CD8-positive, alpha-beta memory T cell (primary cell): Measurements from ENCODE around the gene SUFU. TPM values are rescaled to one million over a fixed set of nuclear protein-coding genes. Genes with fewer than 3 reads are reported as not detected.
A peak's percentile ranks its signal among the peaks of the same experiment; 100 is the strongest.

Source experiments
- CTCF ChIA-PET: fragments of 350-600 bp; sonication (Branson Sonifier 250); formaldehyde crosslinking; loops from one replicate; lab custom pipeline; 2021; ENCODE audit warnings: antibody characterized with exemption; lab: Charles Lee
- POLR2A ChIA-PET: fragments of 350-600 bp; sonication (Branson Sonifier 250); formaldehyde crosslinking; loops from one replicate; lab custom pipeline; 2021; ENCODE audit warnings: antibody characterized with exemption; lab: Charles Lee
- DNase-seq, 5 donors: peaks; one replicate each; pipeline versions ENCODE4 v3.0.0 to v3.0.0-alpha.2; 2020 to 2022; ENCODE audit warnings: mixed read lengths in 1 of 5
- H3K27ac ChIP-seq: one replicate; pipeline ENCODE4 v1.7.0; 2013; ENCODE audit warnings: low read depth, mild to moderate bottlenecking, low read length, moderate library complexity
- H3K27me3 ChIP-seq: 2 replicates; pipeline ENCODE4 v1.7.0; 2013; ENCODE audit warnings: low read length, mild to moderate bottlenecking; ENCODE audit not compliant: insufficient read depth, poor library complexity, severe bottlenecking
- H3K36me3 ChIP-seq: 2 replicates; pipeline ENCODE4 v1.7.0; 2013; ENCODE audit warnings: mild to moderate bottlenecking, low read length, moderate library complexity; ENCODE audit not compliant: insufficient read depth
- H3K4me1 ChIP-seq: 2 replicates; pipeline ENCODE4 v1.7.0; 2013; ENCODE audit warnings: mild to moderate bottlenecking, low read length, moderate library complexity; ENCODE audit not compliant: insufficient read depth
- H3K4me3 ChIP-seq: 2 replicates; pipeline ENCODE4 v1.7.0; 2013; ENCODE audit warnings: mild to moderate bottlenecking, low read length
- H3K9me3 ChIP-seq: 2 replicates; pipeline ENCODE4 v1.7.0; 2013; ENCODE audit warnings: mild to moderate bottlenecking, low read length
- H3K27ac Mint-ChIP-seq, 8 donors: one replicate each; pipeline ENCODE4 v1.8.0; 2020 to 2021; ENCODE audit warnings: mixed read lengths in 8 of 8, mild to moderate bottlenecking in 6 of 8, inconsistent platforms in 3 of 8, moderate library complexity in 3 of 8
- H3K27me3 Mint-ChIP-seq, 2 donors: one replicate each; pipeline ENCODE4 v1.8.0; 2020 to 2021; ENCODE audit warnings: mixed read lengths in 2 of 2, mild to moderate bottlenecking in 1 of 2, moderate library complexity in 1 of 2
- H3K36me3 Mint-ChIP-seq, 3 donors: one replicate each; pipeline ENCODE4 v1.8.0; 2020 to 2021; ENCODE audit warnings: mixed read lengths in 3 of 3, inconsistent platforms in 1 of 3, mild to moderate bottlenecking in 1 of 3
- H3K4me1 Mint-ChIP-seq, 3 donors: one replicate each; pipeline ENCODE4 v1.8.0; 2020 to 2021; ENCODE audit warnings: mixed read lengths in 3 of 3, inconsistent platforms in 1 of 3, mild to moderate bottlenecking in 1 of 3
- H3K4me3 Mint-ChIP-seq, 7 donors: one replicate each; pipeline ENCODE4 v1.8.0; 2020 to 2021; ENCODE audit warnings: mixed read lengths in 7 of 7, mild to moderate bottlenecking in 6 of 7, moderate library complexity in 4 of 7, inconsistent platforms in 2 of 7
- H3K9me3 Mint-ChIP-seq, 5 donors: one replicate each; pipeline ENCODE4 v1.8.0; 2020 to 2022; ENCODE audit warnings: mixed read lengths in 5 of 5, mild to moderate bottlenecking in 3 of 5, moderate library complexity in 2 of 5, inconsistent platforms in 1 of 5
- polyA plus RNA-seq: library from polyadenylated mRNA; unstranded; fragments of 300-500 nt; fragmentation: Illumina TruSeq; gene quantifications from one replicate; pipeline ENCODE4 v1.2.3, GENCODE V29; 2021
- total RNA-seq, 2 experiments: library from RNA; stranded (reverse); gene quantifications; one replicate each; pipeline ENCODE4 v1.2.3, GENCODE V29; 2021

Gene SUFU
- total and polyA plus RNA-seq, 3 experiments from 2014 or later: 7.5 to 8.3 (median 8.3) TPM

- ChIA-PET CTCF (interaction anchor here (0.7 to 3.7 kb wide), 11 partner anchors 15 to 476 kb away, joined by 3 to 43 read pairs (median 4); partner anchors contain the start of genes ARL3 and SFXN2), POLR2A (interaction anchor here (0.5 to 4.1 kb wide), 10 partner anchors 9 to 1249 kb away, joined by 3 to 62 read pairs (median 6); partner anchors contain the start of genes ARL3, SFXN2 and WBP1L)
- no peaks in the 10 kb centered on the region for H3K27me3 ChIP-seq
- peak; percentile 60 to 89 (median 69) for DNase-seq
- H3K4me1 ChIP-seq: peaks cover 46% of the 10 kb centered on the region
- H3K4me3 ChIP-seq: peak overlapping the region; percentile 94
- Mint-ChIP-seq H3K36me3 (peaks cover 0 to 28% (median 4%) of the 10 kb centered on the region in 3 donors), H3K4me1 (peaks cover 50 to 57% (median 51%) of the 10 kb centered on the region in 3 donors), H3K9me3 (no peaks in the 10 kb centered on the region), H3K4me3 (peak overlapping the region; percentile 91 to 100 (median 96)), H3K27me3 (peaks cover 0 to 2% of the 10 kb centered on the region in 2 donors), H3K27ac (peak overlapping the region; percentile 87 to 99 (median 95))
- H3K27ac ChIP-seq: peak overlapping the region; percentile 86
- H3K9me3 ChIP-seq: no peaks in the 10 kb centered on the region
- H3K36me3 ChIP-seq: no peaks in the 10 kb centered on the region
Observed at GRCh38 chr10:102645741-102646609, 142.2 kb downstream of the SUFU start.

- peaks cover 55% of the 10 kb centered on the region for H3K4me1 ChIP-seq
Observed at GRCh38 chr10:102646610-102647442, 143.1 kb downstream of the SUFU start.

GRCh38 chr10:102647443-102648268 lies 143.9 kb downstream of the SUFU start:
- no peak overlapping the region for H3K27ac ChIP-seq

More at GRCh38 chr10:102646610-102647442, 143.1 kb downstream of the SUFU start:
- no peaks in the 10 kb centered on the region for H3K27me3 ChIP-seq
- CTCF ChIA-PET: interaction anchor here (1.0 to 3.7 kb wide), 6 partner anchors 19 to 477 kb away, joined by 3 to 43 read pairs (median 14); partner anchors contain the start of genes ARL3 and SFXN2
- Mint-ChIP-seq H3K4me3 (peak overlapping the region; percentile 91 to 100 (median 96)), H3K9me3 (no peaks in the 10 kb centered on the region), H3K4me1 (peaks cover 53 to 60% (median 54%) of the 10 kb centered on the region in 3 donors), H3K27me3 (peaks cover 0 to 2% of the 10 kb centered on the region in 2 donors), H3K36me3 (peaks cover 0 to 28% (median 4%) of the 10 kb centered on the region in 3 donors), H3K27ac (peak overlapping the region; percentile 87 to 99 (median 95))
- H3K36me3 ChIP-seq: no peaks in the 10 kb centered on the region
- DNase-seq: peak in 3 of 5 donors; percentile 33 to 66 (median 60)
- peak overlapping the region; percentile 94 for H3K4me3 ChIP-seq
- peak overlapping the region; percentile 86 for H3K27ac ChIP-seq
- POLR2A ChIA-PET: interaction anchor here (0.5 to 4.1 kb wide), 9 partner anchors 9 to 1248 kb away, joined by 3 to 62 read pairs (median 4); partner anchors contain the start of genes ARL3, SFXN2 and WBP1L
- no peaks in the 10 kb centered on the region for H3K9me3 ChIP-seq

GRCh38 chr10:102648269-102648888 lies 144.6 kb downstream of the SUFU start:
- Mint-ChIP-seq H3K36me3 (peaks cover 0 to 35% (median 4%) of the 10 kb centered on the region in 3 donors), H3K27me3 (no peaks in the 10 kb centered on the region), H3K27ac (peak overlapping the region; percentile 80 to 98 (median 94)), H3K9me3 (no peaks in the 10 kb centered on the region), H3K4me1 (peaks cover 65 to 73% (median 67%) of the 10 kb centered on the region in 3 donors), H3K4me3 (peak overlapping the region; percentile 91 to 100 (median 96))
- Histone ChIP-seq H3K36me3 (peaks cover 1% of the 10 kb centered on the region), H3K4me3 (peak overlapping the region; percentile 94), H3K4me1 (peaks cover 70% of the 10 kb centered on the region), H3K27ac (no peak overlapping the region), H3K27me3 (no peaks in the 10 kb centered on the region), H3K9me3 (no peaks in the 10 kb centered on the region)
- no peak for DNase-seq
- POLR2A ChIA-PET: interaction anchor here (2.5 kb wide), 1 partner anchor 13 kb away, joined by 7 read pairs; no protein-coding TSS in a partner anchor
- CTCF ChIA-PET: interaction anchor here (2.2 kb wide), 1 partner anchor 25 kb away, joined by 6 read pairs; no protein-coding TSS in a partner anchor

More at GRCh38 chr10:102647443-102648268, 143.9 kb downstream of the SUFU start:
- Mint-ChIP-seq H3K27me3 (peaks cover 0 to 2% of the 10 kb centered on the region in 2 donors), H3K36me3 (peaks cover 0 to 33% (median 4%) of the 10 kb centered on the region in 3 donors), H3K27ac (peak overlapping the region; percentile 80 to 98 (median 94)), H3K4me3 (peak overlapping the region; percentile 91 to 100 (median 96)), H3K4me1 (peaks cover 59 to 66% (median 59%) of the 10 kb centered on the region in 3 donors), H3K9me3 (no peaks in the 10 kb centered on the region)
- Histone ChIP-seq H3K4me1 (peaks cover 63% of the 10 kb centered on the region), H3K27me3 (no peaks in the 10 kb centered on the region), H3K9me3 (no peaks in the 10 kb centered on the region), H3K36me3 (no peaks in the 10 kb centered on the region), H3K4me3 (peak overlapping the region; percentile 94)
- ChIA-PET CTCF (no interaction called here), POLR2A (interaction anchor here (3.8 to 4.1 kb wide), 2 partner anchors 12 to 26 kb away, joined by 36 to 51 read pairs; no protein-coding TSS in a partner anchor)
- no peak for DNase-seq

GRCh38 chr10:102648889-102649796 lies 145.4 kb downstream of the SUFU start:
- Mint-ChIP-seq H3K36me3 (peaks cover 0 to 43% (median 4%) of the 10 kb centered on the region in 3 donors), H3K4me3 (peak overlapping the region; percentile 91 to 100 (median 96)), H3K9me3 (no peaks in the 10 kb centered on the region), H3K27ac (peak overlapping the region; percentile 87 to 98 (median 94)), H3K27me3 (no peaks in the 10 kb centered on the region), H3K4me1 (peaks cover 71 to 80% (median 73%) of the 10 kb centered on the region in 3 donors)
- H3K36me3 ChIP-seq: peaks cover 5% of the 10 kb centered on the region
- ChIA-PET CTCF (interaction anchor here (1.6 to 2.2 kb wide), 3 partner anchors 17 to 25 kb away, joined by 5 to 8 read pairs (median 6); no protein-coding TSS in a partner anchor), POLR2A (interaction anchor here (0.6 to 2.5 kb wide), 3 partner anchors 12 to 114 kb away, joined by 3 to 7 read pairs (median 6); no protein-coding TSS in a partner anchor)
- peak overlapping the region; percentile 27 for H3K4me3 ChIP-seq
- no peaks in the 10 kb centered on the region for H3K27me3 ChIP-seq
- no peaks in the 10 kb centered on the region for H3K9me3 ChIP-seq
- peaks cover 76% of the 10 kb centered on the region for H3K4me1 ChIP-seq
- H3K27ac ChIP-seq: no peak overlapping the region
- DNase-seq: peak in 3 of 5 donors; percentile 17 to 64 (median 51)
